NCI-H1105 treated with DMSO at 0.1 percent for 48 hours (cell line): ENCODE results near the gene MYO7B.

Experiments used
- DNase-seq: peaks from one replicate; lab custom pipeline; 2025; lab: John Stamatoyannopoulos, UW

The MYO7B gene

DNA sequence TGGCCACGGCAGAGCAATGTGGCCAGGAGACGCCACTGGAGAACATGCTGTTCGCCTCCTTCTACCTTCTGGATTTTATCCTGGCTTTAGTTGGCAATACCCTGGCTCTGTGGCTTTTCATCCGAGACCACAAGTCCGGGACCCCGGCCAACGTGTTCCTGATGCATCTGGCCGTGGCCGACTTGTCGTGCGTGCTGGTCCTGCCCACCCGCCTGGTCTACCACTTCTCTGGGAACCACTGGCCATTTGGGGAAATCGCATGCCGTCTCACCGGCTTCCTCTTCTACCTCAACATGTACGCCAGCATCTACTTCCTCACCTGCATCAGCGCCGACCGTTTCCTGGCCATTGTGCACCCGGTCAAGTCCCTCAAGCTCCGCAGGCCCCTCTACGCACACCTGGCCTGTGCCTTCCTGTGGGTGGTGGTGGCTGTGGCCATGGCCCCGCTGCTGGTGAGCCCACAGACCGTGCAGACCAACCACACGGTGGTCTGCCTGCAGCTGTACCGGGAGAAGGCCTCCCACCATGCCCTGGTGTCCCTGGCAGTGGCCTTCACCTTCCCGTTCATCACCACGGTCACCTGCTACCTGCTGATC is 115.4 kb downstream of the MYO7B start:
- no peak for DNase-seq

DNA sequence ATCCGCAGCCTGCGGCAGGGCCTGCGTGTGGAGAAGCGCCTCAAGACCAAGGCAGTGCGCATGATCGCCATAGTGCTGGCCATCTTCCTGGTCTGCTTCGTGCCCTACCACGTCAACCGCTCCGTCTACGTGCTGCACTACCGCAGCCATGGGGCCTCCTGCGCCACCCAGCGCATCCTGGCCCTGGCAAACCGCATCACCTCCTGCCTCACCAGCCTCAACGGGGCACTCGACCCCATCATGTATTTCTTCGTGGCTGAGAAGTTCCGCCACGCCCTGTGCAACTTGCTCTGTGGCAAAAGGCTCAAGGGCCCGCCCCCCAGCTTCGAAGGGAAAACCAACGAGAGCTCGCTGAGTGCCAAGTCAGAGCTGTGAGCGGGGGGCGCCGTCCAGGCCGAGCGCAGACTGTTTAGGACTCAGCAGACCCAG is 115.9 kb downstream of the MYO7B start:
- no peak for DNase-seq

DNA sequence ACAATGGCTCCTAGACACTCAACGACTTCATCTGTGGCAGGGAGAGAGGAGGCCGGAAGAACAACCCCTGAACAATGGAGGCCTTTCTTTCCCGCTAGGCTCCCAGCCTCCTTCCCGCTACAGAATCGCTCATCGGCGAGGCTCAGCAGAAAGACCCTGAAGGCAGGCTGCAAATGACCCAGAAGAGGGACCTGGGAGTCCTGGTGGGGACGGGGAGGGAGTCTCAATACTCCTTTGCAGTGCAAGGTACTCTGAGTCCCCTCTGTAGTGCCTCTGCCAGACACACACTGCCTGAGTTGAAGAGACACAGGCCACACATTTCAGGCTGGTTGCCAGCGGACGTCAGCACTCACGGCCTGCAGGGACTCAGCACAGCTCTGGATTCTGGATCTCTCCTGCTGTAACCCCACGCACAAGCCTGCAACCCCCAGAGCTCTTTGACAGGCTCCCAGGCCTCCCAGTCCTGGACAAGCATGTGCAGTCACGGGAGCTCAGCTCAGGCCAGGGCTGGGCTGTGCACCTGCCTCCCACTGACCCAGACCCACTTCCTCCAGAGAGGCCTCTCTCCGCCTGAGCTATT is 116.6 kb downstream of the MYO7B start:
- DNase-seq, result no peak

DNA sequence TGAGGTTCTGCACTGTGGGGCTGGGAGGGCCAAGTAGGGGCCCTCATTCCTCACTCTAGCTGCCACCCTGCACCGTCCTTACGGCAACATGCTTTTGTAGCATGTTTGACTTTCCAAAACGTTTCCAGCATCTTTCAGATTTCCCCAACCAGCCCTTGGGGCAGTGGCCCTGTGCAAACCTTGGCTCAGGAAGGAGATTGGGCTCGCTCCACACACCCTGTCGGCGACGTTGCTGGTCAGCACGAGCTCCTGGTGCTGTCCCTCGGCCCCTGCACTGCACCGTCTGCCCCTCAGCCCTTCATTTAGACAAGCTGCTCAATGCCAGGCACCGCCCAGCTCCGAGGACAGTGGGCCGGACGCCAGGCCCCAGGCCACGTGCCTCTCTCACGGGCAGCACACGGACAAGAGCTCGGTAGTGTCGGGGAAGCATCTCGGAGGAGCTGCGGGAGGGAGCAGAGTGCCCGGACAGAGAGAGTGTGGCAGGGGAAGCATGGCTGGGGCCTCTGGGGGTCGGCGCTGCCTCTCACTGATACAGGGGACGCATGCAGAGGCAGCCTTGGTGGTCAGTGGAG is 117.4 kb downstream of the MYO7B start:
- DNase-seq, result no peak

DNA sequence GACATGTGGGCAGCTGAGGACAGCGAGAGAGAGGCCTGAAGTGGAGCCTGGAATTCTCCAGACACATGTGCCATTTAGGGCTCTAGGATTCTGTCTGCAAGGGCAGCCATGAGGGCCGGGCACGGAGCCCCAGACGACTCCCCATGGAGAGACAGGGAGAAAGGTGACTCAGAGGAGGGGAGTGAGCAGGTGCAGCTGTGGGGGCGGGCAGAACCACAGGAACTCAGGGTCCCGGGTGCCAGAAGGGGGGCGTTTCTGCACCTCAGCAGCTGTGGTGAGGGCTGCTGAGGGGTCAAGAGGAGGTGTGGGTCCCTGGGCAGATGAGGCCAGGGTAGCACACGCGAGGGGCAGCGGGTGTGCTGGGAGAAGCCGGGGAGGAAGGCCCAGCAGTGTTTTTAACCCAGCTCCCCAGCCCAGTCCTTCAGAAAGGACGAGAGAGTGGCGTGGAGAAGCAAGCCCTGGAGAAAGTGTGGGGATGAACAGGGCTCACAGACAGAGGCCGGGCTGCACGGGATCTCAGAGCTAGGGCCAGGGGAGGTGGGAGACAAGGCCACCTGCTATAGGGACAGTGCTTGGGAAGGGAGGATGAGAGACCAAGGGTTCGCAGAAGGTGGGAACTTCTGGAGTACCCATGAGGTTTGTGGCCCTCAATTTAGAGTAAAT is 118.1 kb downstream of the MYO7B start:
- no peak for DNase-seq

DNA sequence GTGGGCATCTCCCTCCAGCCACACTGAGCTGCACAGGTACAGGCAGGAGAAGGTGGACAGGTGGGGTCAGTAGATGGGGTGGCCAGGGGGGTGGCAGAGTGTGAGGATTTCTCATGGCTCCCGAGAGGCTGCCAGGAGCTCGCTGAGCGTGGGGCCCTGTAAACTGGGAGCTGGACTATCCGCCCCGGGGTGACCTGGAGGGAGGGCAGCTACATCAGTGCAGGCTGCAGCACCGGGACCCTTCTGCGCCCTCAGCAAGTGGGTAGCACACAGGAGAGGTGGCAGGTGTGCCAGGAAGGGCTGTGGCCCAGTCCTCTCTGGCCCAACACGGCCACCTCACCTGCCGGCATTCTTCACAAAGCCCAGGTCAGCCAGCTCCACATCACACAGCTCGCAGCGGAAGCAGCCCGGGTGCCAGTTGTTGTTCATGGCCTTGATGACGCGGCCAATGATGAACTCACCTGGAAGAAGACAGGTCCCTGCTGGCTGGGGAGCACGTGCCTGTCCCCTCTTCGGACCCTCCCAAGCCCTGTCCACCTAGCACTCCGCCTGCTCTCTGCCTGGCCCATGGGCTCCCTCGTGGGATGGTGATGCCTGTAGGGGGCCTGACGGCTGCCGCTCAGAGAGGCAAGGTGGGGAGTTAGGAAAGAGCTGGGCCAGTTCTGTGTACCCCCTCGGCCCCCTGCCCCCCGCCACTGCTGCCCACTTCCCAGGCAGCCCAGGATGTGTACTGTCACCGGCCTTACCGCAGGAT is 118.8 kb downstream of the MYO7B start:
- no peak for DNase-seq

DNA sequence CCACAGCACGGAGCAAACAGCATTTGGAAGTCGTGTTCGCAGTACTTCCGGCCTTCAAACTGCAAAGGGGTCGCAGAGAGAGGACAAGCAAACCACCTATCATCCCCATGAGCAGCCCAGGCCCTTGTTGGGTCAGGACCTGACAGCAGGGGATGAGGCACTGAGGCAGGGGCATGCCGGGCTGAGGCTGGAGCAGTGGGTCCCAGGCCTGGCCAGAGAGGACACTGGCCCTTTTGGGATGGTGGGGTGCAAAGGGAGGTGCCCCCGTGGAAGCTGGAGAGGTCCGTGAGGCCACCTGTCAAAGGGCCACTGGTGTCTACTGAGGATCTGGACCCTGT is 119.3 kb downstream of the MYO7B start:
- no peak for DNase-seq

DNA sequence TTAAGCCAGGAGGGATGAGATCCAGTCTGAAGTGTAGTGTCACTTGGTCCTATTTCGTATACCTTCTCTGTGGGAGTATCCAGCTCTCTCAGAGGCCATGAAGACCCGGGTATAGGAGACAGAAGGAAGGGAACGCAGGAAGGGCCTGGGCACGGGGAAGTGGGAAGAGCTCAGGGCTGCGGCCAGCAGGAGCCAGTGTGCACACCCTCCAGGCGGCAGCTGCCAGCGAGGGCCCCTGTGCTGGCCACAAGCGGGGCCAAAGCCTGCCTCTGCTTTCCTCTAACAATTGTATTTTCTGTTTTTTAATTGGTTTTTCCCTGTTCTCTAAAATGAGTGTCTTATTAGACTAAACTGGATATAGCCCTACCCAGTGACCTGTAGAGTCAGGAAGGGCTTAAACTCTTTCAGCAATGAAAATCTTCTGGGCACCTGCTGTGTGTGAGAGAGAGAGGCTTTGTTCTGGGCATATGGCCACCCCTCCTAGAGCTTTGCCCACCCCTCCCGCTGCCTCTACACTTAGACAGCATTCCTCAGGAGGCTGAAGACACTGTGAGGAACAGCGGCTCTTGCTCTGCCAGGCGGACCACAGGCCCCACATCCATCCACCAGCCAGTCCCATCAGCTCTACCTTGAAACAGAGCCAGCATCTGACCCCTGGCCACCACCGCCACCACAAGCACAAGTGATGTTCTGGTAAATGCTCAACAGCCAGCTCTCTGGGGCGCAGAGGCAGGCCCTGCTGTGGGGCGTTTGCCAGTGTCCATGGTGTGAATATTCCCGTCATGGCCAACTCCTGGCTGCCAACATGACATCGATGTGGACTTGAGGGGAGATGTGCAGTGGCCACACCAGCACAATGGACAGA is 120.0 kb downstream of the MYO7B start:
- no peak for DNase-seq

DNA sequence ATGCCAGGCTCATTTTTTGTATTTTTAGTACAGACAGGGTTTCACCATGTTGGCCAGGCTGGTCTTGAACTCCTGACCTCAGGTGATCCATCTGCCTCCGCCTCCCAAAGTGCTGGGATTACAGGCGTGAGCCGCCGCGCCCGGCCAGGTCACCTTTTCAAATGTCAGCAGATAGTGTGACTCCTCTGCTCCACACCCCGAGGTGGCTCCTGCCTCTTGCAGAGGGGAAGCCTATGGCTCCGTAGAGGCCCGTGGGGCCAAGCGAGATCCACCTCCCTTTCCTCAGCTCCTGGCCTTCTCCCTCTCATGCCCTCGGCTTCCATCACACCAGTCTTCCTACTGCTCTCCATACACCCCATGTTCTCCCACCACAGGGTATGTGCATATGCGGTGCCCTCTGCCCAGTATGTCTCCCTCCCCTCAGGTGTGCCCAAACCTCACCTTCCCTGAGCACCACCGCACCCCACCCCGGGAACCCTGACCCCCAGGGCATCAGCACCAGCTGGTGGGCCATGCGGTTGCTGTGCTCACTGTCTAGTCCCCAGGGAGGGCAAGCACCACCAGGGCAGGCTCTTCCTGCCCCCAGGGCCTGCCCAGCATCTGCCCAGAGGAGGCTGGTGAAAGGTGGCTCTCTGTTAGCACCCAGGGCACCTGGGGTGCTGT is 121.2 kb downstream of the MYO7B start:
- no peak for DNase-seq

DNA sequence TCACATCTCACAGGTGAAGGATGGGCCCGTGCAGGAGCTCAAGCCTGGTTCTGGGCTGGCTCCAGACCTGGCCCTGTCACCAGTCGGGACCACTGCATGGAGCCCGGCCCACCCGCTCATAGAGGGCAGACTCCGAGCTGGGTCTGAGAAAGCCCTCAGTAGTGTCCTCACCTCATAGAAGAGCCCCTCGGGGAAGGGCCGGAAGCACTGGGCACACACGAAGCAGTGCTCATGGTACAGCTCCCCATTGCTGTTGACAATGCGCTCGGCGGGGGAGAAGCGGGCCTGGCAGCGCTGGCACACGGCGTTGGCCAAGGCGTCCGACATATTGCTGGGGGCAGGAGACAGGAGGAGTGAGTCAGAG is 121.7 kb downstream of the MYO7B start:
- DNase-seq, result no peak

DNA sequence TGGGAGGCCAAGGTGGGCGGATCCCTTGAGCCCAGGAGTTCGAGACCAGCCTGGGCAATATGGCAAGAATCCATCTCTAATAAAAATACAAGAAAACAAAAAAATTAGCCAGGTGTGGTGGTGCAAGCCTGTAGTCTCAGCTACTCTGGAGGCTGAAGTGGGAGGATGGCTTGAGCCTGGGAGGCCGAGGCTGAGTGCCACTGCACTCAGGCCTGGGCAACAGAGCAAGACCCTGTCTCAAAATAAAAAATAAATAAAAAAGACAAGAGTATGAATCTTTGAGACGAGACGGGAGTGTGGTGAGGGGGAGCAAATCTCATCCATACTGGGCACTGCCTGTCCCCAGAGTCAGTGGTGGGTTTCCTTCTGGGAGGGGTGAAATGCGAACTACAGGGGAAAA is 122.7 kb downstream of the MYO7B start:
- no peak for DNase-seq

DNA sequence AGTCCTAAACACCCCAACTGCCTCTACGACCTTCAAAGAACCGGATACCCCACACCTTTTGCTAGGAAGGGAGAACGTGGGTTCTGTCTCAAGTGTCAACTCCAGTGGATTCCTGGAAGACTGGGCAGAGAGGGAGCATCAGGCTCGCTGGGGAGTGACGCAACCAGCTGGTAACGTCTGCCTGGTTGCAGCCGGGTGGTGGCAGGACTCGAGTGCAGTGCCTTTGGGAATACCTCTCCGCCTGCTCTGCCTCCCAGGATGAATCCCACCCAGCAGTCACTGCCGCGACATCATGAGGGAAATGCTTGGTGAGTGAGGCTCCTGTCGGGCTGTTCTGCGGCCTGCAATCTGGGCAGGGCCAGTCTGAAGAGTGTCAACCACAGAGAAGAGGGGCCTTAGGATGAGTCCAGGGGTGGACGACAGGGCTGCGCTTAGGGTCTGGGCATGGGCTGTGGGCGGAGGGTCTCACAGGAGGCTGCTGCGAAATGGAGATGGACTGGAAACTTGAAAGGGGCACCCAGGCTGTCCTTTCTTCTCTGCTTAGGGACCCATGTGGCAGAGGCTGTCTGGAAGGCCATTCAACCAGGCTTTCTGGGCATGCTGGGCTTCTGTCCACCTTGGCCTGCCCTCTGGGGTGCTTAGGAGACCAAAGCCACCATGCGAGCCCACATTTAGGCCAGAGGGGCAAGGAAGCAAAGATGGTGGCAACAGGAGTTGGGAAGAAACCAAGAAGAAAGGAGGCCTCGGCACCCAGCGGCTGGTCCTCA is 123.3 kb downstream of the MYO7B start:
- no peak for DNase-seq

DNA sequence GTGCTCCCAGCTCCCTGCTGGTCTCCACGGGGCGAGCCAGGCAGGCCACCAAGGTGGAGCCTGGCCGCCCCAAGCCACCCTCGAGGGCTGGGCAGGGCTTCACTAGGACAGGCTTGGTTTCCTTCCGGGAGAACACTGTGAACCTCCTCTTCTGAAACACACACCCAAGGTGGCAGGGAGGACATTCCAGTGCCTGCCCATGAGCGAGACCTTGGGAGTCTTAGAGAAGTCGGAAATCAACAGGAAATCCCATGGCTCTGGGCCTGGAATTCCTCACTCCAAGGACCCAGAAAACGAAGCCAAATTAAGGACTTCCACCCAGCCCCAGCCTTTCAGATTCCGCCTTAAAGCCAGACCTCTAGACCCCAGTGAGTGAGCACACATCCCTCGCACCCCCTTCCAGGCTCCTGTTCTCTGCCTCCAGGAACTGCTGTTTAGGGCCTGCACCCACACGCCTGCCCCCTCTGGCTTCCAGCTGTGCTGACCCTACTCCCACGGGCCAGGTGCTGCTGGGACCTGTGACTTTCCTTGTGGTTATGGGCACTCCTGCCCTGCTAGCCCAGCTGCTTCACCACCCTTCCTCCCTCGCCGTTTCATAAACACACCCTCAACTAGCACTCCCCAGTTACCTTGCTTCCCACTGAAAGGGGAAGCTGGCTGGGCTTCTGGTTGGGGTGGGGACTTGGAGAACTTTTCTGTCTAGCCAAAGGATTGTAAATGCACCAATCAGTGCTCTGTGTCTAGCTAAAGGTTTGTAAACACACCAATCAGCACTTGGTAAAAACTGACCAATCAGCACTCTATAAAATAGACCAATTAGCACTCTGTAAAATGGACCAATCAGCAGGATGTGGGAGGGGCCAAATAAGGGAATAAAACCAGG is 124.2 kb downstream of the MYO7B start:
- DNase-seq, result no peak

DNA sequence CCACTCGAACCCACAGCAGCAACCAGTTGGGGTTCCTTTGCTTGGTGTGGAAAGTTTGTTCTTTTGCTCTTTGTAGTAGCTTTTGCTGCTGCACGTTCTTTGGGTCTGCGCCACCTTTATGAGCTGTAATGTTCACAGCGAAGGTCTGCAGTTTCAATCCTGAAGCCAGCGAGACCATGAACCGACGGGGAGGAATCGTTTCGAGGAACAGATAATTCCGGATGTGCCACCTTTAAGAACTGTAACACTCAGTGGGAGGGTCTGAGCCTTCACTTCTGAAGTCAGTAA is 124.8 kb downstream of the MYO7B start:
- no peak for DNase-seq

DNA sequence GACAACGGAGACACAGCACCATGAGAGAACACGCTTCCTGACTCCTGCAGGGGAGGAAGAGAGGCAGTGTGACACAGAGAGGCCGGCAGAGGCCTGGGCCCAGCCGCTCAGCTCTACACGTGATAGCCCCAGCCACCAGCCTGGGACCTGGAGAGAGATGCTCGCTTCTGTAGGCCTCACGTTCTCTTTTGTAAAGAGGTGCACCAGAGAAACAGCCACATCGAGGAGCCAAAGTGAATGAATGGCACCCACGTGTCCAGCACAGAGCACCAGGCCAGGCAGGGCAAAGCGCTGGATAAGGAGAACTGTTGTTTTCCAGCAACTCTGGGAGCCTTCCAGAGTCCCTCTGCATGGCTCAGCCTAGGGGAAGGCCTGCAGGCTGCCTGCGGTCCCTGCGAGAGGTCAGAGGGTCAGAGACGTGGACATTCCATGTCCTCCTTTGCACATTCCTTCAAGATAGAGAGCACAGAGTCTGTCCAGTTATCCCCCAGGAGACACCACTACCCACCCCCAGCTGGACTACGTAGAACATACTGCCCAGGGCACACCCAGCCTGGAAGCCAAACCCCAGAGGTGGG is 125.7 kb downstream of the MYO7B start:
- DNase-seq, result no peak

DNA sequence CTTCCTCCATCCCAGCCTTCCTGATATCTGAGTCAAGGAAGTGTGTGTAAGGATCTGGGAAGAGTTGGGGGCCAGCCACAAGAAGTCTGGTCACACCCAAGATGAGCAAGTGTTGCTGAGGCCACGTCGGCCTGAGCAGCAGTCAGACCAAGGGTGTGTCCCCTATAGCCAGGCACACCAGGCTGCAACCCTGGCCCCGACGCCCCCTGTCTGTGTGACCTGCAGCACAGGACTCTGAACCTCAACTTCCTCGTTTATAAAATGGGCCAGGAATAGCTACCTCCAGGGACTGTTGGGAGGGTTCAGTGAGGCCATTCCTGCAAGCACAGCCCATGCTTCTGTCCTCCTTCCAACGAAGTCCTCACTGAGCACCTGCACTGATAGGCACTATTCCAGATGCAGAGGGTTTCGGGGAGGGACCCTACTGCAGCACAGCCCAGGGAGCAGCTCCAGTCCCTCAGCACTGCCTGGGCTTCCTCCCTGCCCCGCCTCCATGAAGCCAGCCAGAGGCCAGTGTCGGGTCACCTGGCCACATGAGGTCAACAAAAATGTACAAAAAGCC is 126.5 kb downstream of the MYO7B start:
- no peak for DNase-seq

DNA sequence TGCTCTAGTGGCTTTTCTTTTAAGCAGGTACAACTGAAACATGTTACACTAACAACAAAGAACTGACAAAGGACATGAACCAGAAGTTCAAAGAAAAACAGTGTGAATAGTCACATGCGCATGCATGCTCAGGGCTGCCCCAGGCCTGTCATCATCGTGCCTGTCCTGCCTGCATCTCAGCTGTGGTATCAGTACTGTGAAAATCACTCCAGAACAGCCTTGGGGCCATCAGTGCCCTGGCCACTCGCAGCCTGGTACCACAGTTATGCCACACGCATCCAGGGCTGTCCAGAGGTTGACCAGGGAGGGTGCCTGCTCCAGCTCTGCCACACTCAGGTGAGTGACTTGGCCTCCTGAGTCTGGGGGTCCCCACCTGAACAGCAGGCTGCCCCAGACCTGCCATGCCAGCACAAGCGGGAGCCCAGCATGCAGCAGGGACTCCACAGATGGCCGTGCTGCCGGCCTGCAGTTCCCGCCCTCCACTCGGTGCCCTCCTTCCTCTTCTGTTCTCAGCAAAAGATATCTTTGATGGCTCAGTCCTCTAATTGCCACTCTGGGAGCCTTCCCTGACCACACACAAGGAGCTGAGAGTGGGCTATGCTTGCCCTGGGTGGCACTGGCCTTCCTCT is 127.6 kb downstream of the MYO7B start:
- no peak for DNase-seq

DNA sequence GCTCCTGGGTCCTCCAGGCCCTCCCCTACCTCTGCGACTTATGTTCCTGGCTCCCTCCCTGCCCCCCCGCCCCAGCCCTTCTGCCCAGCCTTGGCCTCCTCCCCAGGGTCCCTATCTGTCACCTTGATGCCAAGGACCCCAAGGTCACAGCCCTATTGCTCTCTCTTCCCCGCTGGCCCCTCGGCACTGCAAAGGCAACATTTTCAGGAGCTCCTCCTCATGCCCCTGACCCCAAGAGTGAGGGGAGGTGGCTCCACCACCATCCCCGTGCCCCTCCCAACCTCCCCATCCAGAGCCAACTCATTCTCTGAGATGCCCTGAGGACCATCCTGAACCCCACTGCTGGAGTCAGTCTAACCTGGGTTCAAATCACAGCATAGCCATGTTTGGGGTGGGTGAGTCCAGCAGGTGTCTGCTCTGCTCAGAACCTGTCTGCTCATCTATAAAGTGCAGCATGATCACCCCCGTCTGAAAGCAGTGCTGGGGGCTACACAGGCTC is 128.1 kb downstream of the MYO7B start:
- DNase-seq, result no peak
